Measurements from ENCODE around the gene RMDN2.

The RMDN2 gene

DNA sequence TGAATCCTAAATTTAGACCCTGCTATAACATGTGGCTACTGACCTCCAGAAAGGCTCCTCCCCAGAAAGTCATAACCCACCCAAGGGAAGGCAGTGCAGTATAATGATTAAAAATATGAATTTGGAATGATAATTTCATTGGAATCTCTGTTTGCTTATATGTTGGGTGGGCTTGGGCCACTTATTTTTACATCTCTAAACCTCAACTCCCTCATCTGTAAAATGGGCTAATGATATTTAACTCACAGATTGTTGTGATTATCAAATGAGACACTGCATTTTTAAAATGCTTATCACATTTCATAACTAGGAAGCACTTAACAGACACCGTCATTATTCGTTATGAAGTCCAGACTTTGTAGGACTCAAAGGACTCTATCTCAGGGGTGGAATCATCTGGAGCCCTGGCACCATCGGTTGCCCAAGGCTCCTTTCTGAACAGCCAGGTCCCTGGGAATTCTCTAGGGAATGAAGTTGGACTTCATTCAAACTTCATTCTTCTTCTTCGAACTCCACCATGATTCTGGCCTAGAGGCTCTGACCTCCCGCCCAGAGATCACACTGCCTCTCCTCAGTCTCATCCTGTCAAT is 33.1 kb upstream of the RMDN2 start:
- TF ChIP-seq, protein P1, sequence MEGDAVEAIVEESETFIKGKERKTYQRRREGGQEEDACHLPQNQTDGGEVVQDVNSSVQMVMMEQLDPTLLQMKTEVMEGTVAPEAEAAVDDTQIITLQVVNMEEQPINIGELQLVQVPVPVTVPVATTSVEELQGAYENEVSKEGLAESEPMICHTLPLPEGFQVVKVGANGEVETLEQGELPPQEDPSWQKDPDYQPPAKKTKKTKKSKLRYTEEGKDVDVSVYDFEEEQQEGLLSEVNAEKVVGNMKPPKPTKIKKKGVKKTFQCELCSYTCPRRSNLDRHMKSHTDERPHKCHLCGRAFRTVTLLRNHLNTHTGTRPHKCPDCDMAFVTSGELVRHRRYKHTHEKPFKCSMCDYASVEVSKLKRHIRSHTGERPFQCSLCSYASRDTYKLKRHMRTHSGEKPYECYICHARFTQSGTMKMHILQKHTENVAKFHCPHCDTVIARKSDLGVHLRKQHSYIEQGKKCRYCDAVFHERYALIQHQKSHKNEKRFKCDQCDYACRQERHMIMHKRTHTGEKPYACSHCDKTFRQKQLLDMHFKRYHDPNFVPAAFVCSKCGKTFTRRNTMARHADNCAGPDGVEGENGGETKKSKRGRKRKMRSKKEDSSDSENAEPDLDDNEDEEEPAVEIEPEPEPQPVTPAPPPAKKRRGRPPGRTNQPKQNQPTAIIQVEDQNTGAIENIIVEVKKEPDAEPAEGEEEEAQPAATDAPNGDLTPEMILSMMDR (IDR thresholded peaks at IDR 0.05; ENCODE audit: insufficient read depth, low read depth, low read length, missing control alignments) = no peak
- H3K4me3 ChIP-seq (ENCODE audit: low read depth, low read length) = no peak overlapping the region
- no peak for DNase-seq (ENCODE audit: low read depth)

- H3K4me3 ChIP-seq (ENCODE audit: low read depth, low read length) = peak overlapping the region; percentile 15; the same call in 1 of the 2 replicates
- DNase-seq (ENCODE audit: low read depth) = peak; percentile 86
- TF ChIP-seq, protein P1 (IDR thresholded peaks at IDR 0.05; ENCODE audit: insufficient read depth, low read depth, low read length, missing control alignments) = no peak
Measured at GRCh38 chr2:37892436-37893114, 32.5 kb upstream of the RMDN2 start.

GRCh38 chr2:37893327-37893726 is 31.8 kb upstream of the RMDN2 start:
- TF ChIP-seq, protein P1 (IDR thresholded peaks at IDR 0.05; ENCODE audit: insufficient read depth, low read depth, low read length, missing control alignments) = no peak
- no peak overlapping the region for H3K4me3 ChIP-seq (ENCODE audit: low read depth, low read length)
- DNase-seq (ENCODE audit: low read depth) = no peak

GRCh38 chr2:37894047-37894446 is 31.0 kb upstream of the RMDN2 start:
- no peak overlapping the region for H3K4me3 ChIP-seq (ENCODE audit: low read depth, low read length)
- DNase-seq (ENCODE audit: low read depth) = no peak
- TF ChIP-seq, protein P1 (IDR thresholded peaks at IDR 0.05; ENCODE audit: insufficient read depth, low read depth, low read length, missing control alignments) = no peak

DNA sequence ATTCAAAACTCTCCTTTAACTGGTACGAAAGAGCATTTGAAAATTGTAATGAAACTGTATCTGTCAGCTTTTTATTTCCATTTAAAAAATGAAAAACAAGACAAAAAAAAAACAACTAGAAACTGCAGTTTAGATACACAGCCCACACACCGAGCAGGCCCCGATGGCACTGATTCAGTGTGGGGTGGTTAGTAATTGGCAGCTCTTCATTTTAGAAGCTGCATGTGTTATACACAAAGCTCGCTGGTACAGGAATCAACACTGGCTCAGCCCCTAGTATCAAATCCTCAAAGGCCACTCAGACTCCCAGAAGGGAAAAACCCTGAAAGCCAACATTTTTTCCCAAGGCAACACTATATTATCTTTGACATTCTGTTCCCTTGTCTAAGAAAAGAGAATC is 30.5 kb upstream of the RMDN2 start:
- DNase-seq (ENCODE audit: low read depth) = no peak
- TF ChIP-seq, protein P1 (IDR thresholded peaks at IDR 0.05; ENCODE audit: insufficient read depth, low read depth, low read length, missing control alignments) = no peak
- H3K4me3 ChIP-seq (ENCODE audit: low read depth, low read length) = no peak overlapping the region

- TF ChIP-seq, protein P1 (IDR thresholded peaks at IDR 0.05; ENCODE audit: insufficient read depth, low read depth, low read length, missing control alignments) = no peak
- peak; percentile 23 for DNase-seq (ENCODE audit: low read depth)
Measured at GRCh38 chr2:37895140-37895539, 29.9 kb upstream of the RMDN2 start.

More at GRCh38 chr2:37895140-37895539, 29.9 kb upstream of the RMDN2 start:
- no peak overlapping the region for H3K4me3 ChIP-seq (ENCODE audit: low read depth, low read length)

Data from GM12865 (cell line).